DOHH2 (cell line): ENCODE results near the gene LRRTM2.

Source experiments
- H3F3A ChIP-seq: fragments of 200-600 bp; sonication (generic), shearing (Covaris generic); 2 replicates; pipeline ENCODE4 v1.6.0; 2016; ENCODE audit warnings: antibody characterized with exemption, mild to moderate bottlenecking; ENCODE audit not compliant: control insufficient read depth, insufficient read depth
- H3K27ac ChIP-seq: fragments of 200-600 bp; sonication (generic); 2 replicates; pipeline ENCODE4 v1.5.1; 2014; ENCODE audit warnings: low read depth, mild to moderate bottlenecking, low read length, moderate library complexity
- H3K27me3 ChIP-seq: fragments of 200-600 bp; sonication (generic); 2 replicates; pipeline ENCODE4 v1.6.1; 2014; ENCODE audit warnings: mild to moderate bottlenecking, low read length, mixed read lengths; ENCODE audit not compliant: control insufficient read depth
- H3K36me3 ChIP-seq: fragments of 200-600 bp; sonication (generic); 2 replicates; pipeline ENCODE4 v1.6.1; 2014; ENCODE audit warnings: mild to moderate bottlenecking, low read length, moderate library complexity, mixed read lengths; ENCODE audit not compliant: control insufficient read depth
- H3K4me1 ChIP-seq: fragments of 200-600 bp; sonication (generic); 2 replicates; pipeline ENCODE4 v1.6.1; 2014; ENCODE audit warnings: mild to moderate bottlenecking, low read length, mixed read lengths; ENCODE audit not compliant: control insufficient read depth
- H3K4me2 ChIP-seq: fragments of 200-600 bp; sonication (generic); 2 replicates; pipeline ENCODE4 v1.6.0; 2014; ENCODE audit warnings: mild to moderate bottlenecking, low read length, moderate library complexity
- H3K4me3 ChIP-seq: fragments of 200-600 bp; sonication (generic); 2 replicates; pipeline ENCODE4 v1.5.1; 2014; ENCODE audit warnings: mild to moderate bottlenecking, low read length, mixed read lengths
- H3K79me2 ChIP-seq: fragments of 200-600 bp; sonication (generic); 2 replicates; pipeline ENCODE4 v1.6.1; 2014; ENCODE audit warnings: mild to moderate bottlenecking, low read length, mixed read lengths; ENCODE audit not compliant: control insufficient read depth
- H3K9me2 ChIP-seq: fragments of 200-600 bp; sonication (generic); replicated peaks from 2 replicates; pipeline ENCODE4 v1.6.1; 2014; ENCODE audit warnings: mild to moderate bottlenecking, low read length, mixed read lengths; ENCODE audit not compliant: control insufficient read depth
- H3K9me3 ChIP-seq: fragments of 200-600 bp; sonication (generic); 2 replicates; pipeline ENCODE4 v1.6.1; 2014; ENCODE audit warnings: antibody characterized with exemption, low read length, mixed read lengths; ENCODE audit not compliant: control insufficient read depth, insufficient read depth
- H4K20me1 ChIP-seq: fragments of 200-600 bp; sonication (generic); 2 replicates; pipeline ENCODE4 v1.6.0; 2014; ENCODE audit warnings: low read depth, mild to moderate bottlenecking, antibody characterized with exemption, low read length, moderate library complexity; ENCODE audit not compliant: control insufficient read depth, insufficient read depth
- EZH2phosphoT487 ChIP-seq: fragments of 200-600 bp; sonication (generic); IDR thresholded peaks from 2 replicates; pipeline ENCODE4 v1.6.1; 2017; ENCODE audit warnings: borderline replicate concordance, mild to moderate bottlenecking, antibody characterized with exemption, low read length, moderate library complexity, mixed read lengths
- TF ChIP-seq, protein P1 (sequence below): fragments of 200-600 bp; sonication (generic); IDR thresholded peaks from one replicate; pipeline ENCODE4 v1.5.1; 2014; ENCODE audit warnings: antibody characterized with exemption, mild to moderate bottlenecking, low read depth, low read length; ENCODE audit not compliant: poor library complexity, severe bottlenecking

The LRRTM2 gene

DNA sequence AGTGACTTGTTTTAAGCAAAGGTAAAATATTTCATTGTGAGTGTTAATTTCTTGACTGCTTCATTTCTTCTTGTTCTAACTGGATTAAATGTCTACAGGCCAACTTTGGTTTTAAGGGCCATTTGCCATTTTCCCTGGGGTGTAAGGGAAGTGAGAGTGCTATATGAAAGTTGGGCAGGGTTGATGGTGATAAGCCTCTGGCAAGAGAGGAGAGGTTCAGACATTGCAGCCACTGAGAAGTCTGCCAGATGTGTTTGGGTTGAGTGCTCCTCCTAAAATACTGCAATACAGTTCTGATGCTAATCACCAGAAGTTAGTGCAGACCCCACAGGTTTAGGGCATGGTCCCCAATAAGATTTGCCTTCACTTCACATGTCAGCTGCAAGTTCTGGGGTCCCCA lies 14.9 kb upstream of the LRRTM2 start:
- no peak overlapping the region for H3K27ac ChIP-seq
- H4K20me1 ChIP-seq, result no peaks in the 10 kb centered on the region
- no peaks in the 10 kb centered on the region for H3K9me3 ChIP-seq
- H3K27me3 ChIP-seq, result no peaks in the 10 kb centered on the region
- no peaks in the 10 kb centered on the region for H3K79me2 ChIP-seq
- TF ChIP-seq, protein P1, sequence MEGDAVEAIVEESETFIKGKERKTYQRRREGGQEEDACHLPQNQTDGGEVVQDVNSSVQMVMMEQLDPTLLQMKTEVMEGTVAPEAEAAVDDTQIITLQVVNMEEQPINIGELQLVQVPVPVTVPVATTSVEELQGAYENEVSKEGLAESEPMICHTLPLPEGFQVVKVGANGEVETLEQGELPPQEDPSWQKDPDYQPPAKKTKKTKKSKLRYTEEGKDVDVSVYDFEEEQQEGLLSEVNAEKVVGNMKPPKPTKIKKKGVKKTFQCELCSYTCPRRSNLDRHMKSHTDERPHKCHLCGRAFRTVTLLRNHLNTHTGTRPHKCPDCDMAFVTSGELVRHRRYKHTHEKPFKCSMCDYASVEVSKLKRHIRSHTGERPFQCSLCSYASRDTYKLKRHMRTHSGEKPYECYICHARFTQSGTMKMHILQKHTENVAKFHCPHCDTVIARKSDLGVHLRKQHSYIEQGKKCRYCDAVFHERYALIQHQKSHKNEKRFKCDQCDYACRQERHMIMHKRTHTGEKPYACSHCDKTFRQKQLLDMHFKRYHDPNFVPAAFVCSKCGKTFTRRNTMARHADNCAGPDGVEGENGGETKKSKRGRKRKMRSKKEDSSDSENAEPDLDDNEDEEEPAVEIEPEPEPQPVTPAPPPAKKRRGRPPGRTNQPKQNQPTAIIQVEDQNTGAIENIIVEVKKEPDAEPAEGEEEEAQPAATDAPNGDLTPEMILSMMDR, result no peak
- TF ChIP-seq EZH2phosphoT487, result no peak
- H3K4me2 ChIP-seq, result no peak overlapping the region
- peaks cover 3% of the 10 kb centered on the region; the same call in 1 of the 2 replicates for H3K36me3 ChIP-seq
- H3K4me1 ChIP-seq, result no peaks in the 10 kb centered on the region
- no peaks in the 10 kb centered on the region for H3F3A ChIP-seq
- H3K4me3 ChIP-seq, result no peak overlapping the region
- H3K9me2 ChIP-seq, result no peaks in the 10 kb centered on the region

DNA sequence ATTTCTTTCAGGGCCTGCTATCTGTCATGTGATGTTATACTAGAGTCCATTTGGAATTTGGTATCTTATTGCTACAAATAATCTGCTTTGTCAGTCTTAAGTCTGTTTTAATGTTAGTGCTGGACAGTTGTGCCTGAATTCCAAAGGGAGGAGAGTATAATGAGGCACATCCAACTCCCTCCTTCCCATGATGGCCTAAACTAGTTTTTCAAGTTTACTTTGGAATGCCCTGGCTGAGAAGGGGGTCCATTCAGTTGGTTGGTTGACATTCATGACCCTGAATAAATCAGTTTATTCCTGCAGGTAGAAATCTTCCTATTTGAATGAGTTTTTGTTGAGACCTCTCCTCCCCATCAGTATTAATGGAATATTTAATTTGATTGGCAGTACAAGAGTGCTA lies 9.4 kb upstream of the LRRTM2 start:
- Histone ChIP-seq H4K20me1 (no peaks in the 10 kb centered on the region), H3K4me2 (no peak overlapping the region), H3K9me2 (no peaks in the 10 kb centered on the region), H3K4me3 (no peak overlapping the region), H3K4me1 (0 out of 2 replicates have a peak, but pooled peaks cover 3% of the 10 kb centered on the region), H3K27ac (no peak overlapping the region), H3F3A (no peaks in the 10 kb centered on the region), H3K36me3 (no peaks in the 10 kb centered on the region; the same call in 1 of the 2 replicates), H3K9me3 (no peaks in the 10 kb centered on the region), H3K79me2 (no peaks in the 10 kb centered on the region), H3K27me3 (no peaks in the 10 kb centered on the region)
- TF ChIP-seq, protein P1, result no peak
- no peak for TF ChIP-seq EZH2phosphoT487

DNA sequence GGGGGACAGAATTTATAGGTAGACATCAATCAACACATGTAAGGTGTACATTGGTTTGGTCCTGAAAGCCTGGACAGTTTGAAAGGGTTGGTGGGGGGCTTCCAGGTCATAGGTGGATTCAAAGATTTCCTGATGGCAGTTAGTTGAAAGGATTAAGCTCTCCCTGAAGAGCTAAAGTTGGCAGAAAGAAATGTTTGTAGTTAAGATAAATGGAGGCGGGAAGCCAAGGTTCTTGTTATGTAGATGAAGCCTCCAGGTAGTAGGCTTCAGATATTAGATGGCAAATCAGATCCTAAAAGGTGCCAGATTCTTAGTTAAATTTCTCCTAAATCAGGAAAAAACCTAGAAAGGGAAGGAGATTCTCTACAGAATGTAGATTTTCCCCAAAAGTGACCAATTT lies 9.0 kb upstream of the LRRTM2 start:
- H3K9me2 ChIP-seq, result no peaks in the 10 kb centered on the region
- H3K27ac ChIP-seq, result no peak overlapping the region
- H4K20me1 ChIP-seq, result no peaks in the 10 kb centered on the region
- no peak overlapping the region for H3K4me2 ChIP-seq
- TF ChIP-seq, protein P1, result no peak
- no peak for TF ChIP-seq EZH2phosphoT487
- H3K79me2 ChIP-seq, result no peaks in the 10 kb centered on the region
- H3F3A ChIP-seq, result no peaks in the 10 kb centered on the region
- no peaks in the 10 kb centered on the region for H3K9me3 ChIP-seq
- 0 out of 2 replicates have a peak, but pooled peaks cover 3% of the 10 kb centered on the region for H3K4me1 ChIP-seq
- H3K27me3 ChIP-seq, result no peaks in the 10 kb centered on the region
- H3K4me3 ChIP-seq, result no peak overlapping the region
- no peaks in the 10 kb centered on the region; the same call in 1 of the 2 replicates for H3K36me3 ChIP-seq

DNA sequence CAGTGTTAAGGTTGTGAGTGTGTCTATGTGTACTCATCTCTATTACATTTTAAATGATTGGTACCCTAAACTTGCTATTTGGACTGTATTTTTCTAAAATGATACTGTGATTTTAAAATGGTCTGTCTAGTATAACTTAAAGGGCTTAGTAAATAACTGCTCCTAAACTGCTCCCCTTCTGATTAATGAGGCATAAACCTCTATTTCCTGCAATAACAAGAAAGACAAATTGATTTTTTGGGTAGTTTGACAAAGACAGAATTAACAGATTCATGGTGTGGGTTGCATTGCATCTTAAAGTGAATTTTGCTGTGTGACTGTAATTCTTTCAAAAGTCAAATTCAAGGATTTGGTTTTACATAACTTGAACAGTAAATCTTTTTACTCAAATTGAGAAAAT lies 8.1 kb upstream of the LRRTM2 start:
- 0 out of 2 replicates have a peak, but pooled peaks cover 3% of the 10 kb centered on the region for H3K4me1 ChIP-seq
- no peaks in the 10 kb centered on the region for H3K9me3 ChIP-seq
- H3K27me3 ChIP-seq, result no peaks in the 10 kb centered on the region
- H3K79me2 ChIP-seq, result no peaks in the 10 kb centered on the region
- H3K4me3 ChIP-seq, result no peak overlapping the region
- H3K27ac ChIP-seq, result no peak overlapping the region
- no peaks in the 10 kb centered on the region for H4K20me1 ChIP-seq
- H3K36me3 ChIP-seq, result no peaks in the 10 kb centered on the region; the same call in 1 of the 2 replicates
- H3K9me2 ChIP-seq, result no peaks in the 10 kb centered on the region
- no peak overlapping the region for H3K4me2 ChIP-seq
- no peaks in the 10 kb centered on the region for H3F3A ChIP-seq
- TF ChIP-seq EZH2phosphoT487, result no peak
- TF ChIP-seq, protein P1, result no peak
